ENCODE results near the gene SBK3.

GRCh38 chr19:55516878-55517620 is 28.3 kb downstream of the SBK3 start:
- TF ChIP-seq, protein P1, sequence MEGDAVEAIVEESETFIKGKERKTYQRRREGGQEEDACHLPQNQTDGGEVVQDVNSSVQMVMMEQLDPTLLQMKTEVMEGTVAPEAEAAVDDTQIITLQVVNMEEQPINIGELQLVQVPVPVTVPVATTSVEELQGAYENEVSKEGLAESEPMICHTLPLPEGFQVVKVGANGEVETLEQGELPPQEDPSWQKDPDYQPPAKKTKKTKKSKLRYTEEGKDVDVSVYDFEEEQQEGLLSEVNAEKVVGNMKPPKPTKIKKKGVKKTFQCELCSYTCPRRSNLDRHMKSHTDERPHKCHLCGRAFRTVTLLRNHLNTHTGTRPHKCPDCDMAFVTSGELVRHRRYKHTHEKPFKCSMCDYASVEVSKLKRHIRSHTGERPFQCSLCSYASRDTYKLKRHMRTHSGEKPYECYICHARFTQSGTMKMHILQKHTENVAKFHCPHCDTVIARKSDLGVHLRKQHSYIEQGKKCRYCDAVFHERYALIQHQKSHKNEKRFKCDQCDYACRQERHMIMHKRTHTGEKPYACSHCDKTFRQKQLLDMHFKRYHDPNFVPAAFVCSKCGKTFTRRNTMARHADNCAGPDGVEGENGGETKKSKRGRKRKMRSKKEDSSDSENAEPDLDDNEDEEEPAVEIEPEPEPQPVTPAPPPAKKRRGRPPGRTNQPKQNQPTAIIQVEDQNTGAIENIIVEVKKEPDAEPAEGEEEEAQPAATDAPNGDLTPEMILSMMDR (IDR thresholded peaks at IDR 0.05), result peak; percentile 98
- TF ChIP-seq POLR2AphosphoS5 (IDR thresholded peaks at IDR 0.05; ENCODE audit: low read depth, low read length) (peak; percentile 74), SIN3A (IDR thresholded peaks at IDR 0.05; ENCODE audit: borderline replicate concordance, insufficient read depth, low read depth, low read length) (peak; percentile 31; the same call in 1 of the 2 replicates)
